GM15510 (cell line): ENCODE results near the gene ENAH.

Experiments used
- POLR2A ChIP-seq: IDR thresholded peaks from 3 replicates; pipeline ENCODE4 v1.6.1; 2011; ENCODE audit warnings: borderline replicate concordance; ENCODE audit not compliant: insufficient read length; ENCODE audit errors: extremely low read depth

Gene ENAH

DNA sequence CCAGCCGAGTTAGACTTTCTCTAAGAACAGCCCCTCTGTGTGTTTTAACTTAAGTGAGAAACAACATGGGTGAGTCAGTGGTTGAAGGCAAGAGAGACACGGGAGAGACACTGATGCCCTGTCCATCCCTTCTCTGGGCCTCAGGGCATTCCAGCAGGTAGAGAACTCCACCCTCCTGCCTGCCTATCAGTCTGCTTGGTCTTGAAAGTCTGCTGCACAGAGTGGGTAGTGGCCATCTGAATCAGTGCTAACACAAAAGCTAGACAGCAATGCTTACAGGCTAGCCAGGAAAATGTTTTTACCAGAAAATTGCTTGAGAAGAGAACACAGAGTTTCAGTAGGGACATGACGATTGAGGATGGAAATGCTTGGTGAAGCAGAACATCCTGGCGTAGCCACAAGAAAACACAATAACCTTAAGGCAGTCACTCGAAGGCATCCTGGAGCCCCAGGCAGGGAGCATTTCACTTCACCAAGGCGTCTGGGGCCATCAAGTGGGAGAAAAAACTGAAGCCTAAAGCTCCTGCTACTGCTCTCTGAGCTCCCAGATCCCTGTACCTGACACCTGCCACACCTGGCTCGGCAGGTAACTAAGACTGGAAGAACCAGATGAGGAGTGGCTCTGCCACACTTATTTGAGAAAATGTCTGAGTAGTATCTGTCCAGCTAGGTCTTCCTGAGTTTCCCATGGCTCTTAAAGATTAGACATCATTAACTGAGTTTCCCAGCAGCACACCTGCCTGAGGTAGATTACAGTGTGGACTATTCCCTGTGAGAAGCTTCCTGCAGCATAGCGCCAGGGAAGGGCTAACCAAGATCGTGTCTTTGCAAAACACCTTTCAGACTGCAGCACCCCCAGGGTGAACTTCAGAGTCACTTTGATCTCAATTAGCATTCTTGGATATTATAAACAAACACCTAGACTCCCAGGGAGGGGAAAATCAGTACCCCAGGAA, 207.0 kb downstream of the ENAH start:
- no peak for TF ChIP-seq POLR2A

DNA sequence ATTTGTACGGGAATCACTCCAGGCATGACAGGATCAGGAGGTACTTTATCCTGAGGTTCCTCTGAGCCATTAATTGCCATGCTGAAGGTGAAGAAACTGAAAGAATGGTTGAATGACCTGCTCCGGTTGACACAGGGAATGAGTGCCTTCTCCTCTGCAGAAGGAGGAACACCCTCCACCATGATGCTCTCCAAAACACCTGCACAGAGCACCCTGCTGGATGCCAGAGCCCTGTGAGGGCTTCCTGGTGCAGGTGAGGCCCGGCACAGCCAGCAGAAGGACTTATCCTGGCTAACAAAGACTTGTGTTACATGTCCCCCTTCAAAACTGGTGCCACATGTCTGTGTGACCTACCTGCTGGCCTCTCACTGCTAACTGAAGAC, 210.8 kb downstream of the ENAH start:
- TF ChIP-seq POLR2A: no peak

DNA sequence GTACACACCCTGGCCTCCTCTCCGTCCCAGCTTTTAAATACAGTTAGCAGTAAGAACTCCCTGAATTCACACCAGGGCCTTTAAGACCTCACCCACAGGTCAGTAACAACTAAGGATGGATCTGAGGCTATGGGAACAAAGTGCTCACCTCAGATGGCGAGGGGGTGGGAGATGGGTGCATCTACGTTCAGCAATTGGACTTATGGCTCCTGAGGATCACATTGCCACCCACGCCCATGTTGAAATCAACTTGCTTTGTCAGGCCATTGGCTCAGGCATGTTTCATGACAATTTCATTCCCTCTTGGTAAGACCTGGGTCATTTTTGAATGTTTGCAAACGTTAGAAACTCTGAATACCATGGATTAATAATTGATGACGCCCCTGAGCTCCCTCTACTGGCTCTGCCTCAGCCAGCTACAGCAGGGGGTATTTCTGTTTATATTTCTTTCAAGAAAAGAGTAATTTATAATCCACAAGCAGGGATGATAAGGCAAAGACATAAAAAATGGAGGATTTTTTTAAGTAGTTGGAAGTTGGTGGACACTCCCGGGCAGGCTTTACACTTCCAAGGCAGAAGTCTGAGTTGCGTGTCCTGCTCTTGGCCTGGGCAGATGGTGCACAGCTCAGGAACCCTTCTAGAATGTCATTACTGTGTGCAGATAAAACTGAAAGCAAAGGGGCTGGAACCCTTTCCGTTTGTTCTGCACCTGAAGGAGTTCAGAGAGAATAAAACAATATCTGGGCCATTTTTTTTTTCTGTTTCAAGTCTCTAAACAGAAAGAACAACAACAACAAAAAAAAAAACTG, 211.4 kb downstream of the ENAH start:
- no peak for TF ChIP-seq POLR2A

GRCh38 chr1:225440380-225441221, 212.3 kb downstream of the ENAH start:
- no peak for TF ChIP-seq POLR2A

GRCh38 chr1:225437710-225438437, 215.0 kb downstream of the ENAH start:
- TF ChIP-seq POLR2A: no peak
